ENCODE data around the gene TIMM50.

The TIMM50 gene

DNA sequence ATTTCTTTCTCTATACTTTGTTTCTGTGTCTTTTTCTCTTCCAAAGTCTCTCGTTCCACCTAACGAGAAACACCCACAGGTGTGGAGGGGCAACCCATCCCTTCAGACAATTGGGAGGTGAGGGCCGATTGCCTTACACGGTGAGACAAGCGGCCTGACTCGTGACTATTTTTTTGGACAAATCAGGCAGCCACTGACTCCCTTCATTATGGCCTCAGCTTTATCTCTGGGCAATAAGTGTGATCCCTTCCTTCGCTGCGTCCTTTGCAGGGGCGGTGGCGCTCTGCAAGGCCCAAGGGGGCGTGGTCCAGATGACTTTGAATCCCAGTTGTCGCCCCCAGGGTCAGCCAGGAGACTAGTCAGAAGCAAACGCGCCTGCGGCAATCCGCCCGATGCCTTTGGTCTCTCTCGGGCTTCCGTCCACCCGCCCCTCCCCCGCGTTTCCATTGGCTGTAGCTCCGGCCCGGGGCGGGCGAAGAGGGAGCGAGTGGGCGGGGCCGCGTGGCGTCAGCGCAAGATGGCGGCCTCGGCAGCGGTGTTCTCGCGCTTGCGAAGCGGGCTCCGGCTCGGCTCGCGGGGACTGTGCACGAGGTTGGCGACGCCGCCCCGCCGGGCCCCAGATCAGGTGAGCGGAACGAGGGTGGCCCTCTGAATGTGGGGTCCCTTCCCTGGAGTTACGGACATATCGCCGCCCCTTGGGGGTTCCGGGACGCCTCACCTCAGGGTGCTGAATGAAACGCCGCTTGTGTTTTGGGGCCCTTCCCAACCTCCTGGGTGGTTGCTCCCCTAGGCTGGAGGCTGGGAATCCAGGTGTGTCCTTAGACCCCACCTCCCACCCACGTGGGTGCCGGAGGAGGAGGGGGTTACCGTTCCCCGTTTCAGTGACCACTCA is at the start of gene TIMM50:
TSS of gene TIMM50 (plus strand) at position 502 of the 892 bp plus-strand sequence. CDS start at position 518, 16 bp downstream.
- H3K4me1 Mint-ChIP-seq, result peaks cover 19 to 37% of the 10 kb centered on the region in 2 donors
- ATAC-seq (replicated peaks), result peak; percentile 92 to 96
- H3K4me3 Mint-ChIP-seq, result peak within 1 kb of the TSS; percentile 84 to 88
- H3K27me3 Mint-ChIP-seq, result no peaks in the 10 kb centered on the region
- H3K9me3 Mint-ChIP-seq, result no peaks in the 10 kb centered on the region
- peaks cover 23 to 35% of the 10 kb centered on the region in 2 donors for H3K36me3 Mint-ChIP-seq
- DNase-seq, result peak; percentile 95
- peak within 1 kb of the TSS; percentile 97 for H3K27ac Mint-ChIP-seq

DNA sequence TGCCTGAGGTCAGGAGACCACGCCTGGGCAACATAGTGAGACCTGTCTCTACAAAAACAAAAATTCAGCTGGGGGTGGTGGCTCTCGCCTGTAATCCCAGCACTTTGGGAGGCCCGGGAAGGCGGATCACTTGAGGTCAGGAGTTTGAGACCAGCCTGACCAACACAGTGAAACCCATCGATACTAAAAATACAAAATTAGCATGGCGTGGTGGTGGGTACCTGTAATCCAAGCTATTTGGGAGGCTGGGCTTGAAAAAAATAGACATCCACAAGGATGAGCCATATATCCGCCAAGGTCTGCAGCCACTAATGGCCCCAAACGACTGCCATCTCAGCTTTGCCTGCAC is 48.0 kb upstream of the TIMM50 start:
- peaks cover 28 to 48% of the 10 kb centered on the region in 2 donors for H3K36me3 Mint-ChIP-seq
- peaks cover 33 to 55% of the 10 kb centered on the region in 2 donors for H3K4me1 Mint-ChIP-seq
- DNase-seq (no peak), ATAC-seq (replicated peaks) (no peak)
- peak overlapping the region; percentile 25 to 96 for H3K4me3 Mint-ChIP-seq
- no peaks in the 10 kb centered on the region for H3K9me3 Mint-ChIP-seq
- no peaks in the 10 kb centered on the region for H3K27me3 Mint-ChIP-seq
- H3K27ac Mint-ChIP-seq, result peak overlapping the region; percentile 89

DNA sequence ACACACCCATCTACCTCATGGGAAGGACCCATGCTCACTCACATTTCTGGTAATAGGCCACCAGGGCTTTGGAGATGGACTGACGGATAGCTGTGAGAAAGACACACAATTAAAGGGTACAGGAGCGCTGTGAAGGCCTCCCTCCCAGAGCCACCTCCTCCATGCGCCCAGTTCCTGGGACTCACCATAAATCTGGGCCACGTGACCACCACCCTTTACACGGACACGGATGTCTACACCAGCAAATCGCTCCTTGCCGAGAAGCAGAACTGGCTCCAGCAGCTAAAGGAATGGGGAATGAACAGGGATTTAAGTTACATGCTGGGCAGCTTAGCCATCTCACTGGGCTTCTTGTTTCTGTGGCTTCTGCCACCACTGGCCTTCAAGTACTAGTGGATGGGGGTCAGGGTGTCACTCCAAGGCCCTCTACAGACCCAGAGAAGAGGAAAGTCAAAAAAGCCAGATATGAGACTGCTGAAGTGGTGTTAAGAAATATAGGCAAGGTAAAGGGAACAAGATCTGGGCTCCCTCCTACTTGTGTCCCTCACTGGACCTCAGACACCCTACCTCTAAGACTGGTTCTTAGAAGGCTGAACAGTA is 47.1 kb upstream of the TIMM50 start:
- Mint-ChIP-seq H3K27ac (peak overlapping the region; percentile 100), H3K4me1 (peaks cover 33 to 56% of the 10 kb centered on the region in 2 donors), H3K36me3 (peaks cover 28 to 48% of the 10 kb centered on the region in 2 donors), H3K4me3 (peak overlapping the region; percentile 96 to 98), H3K27me3 (no peaks in the 10 kb centered on the region), H3K9me3 (no peaks in the 10 kb centered on the region)
- ATAC-seq (replicated peaks) (no peak), DNase-seq (no peak)

DNA sequence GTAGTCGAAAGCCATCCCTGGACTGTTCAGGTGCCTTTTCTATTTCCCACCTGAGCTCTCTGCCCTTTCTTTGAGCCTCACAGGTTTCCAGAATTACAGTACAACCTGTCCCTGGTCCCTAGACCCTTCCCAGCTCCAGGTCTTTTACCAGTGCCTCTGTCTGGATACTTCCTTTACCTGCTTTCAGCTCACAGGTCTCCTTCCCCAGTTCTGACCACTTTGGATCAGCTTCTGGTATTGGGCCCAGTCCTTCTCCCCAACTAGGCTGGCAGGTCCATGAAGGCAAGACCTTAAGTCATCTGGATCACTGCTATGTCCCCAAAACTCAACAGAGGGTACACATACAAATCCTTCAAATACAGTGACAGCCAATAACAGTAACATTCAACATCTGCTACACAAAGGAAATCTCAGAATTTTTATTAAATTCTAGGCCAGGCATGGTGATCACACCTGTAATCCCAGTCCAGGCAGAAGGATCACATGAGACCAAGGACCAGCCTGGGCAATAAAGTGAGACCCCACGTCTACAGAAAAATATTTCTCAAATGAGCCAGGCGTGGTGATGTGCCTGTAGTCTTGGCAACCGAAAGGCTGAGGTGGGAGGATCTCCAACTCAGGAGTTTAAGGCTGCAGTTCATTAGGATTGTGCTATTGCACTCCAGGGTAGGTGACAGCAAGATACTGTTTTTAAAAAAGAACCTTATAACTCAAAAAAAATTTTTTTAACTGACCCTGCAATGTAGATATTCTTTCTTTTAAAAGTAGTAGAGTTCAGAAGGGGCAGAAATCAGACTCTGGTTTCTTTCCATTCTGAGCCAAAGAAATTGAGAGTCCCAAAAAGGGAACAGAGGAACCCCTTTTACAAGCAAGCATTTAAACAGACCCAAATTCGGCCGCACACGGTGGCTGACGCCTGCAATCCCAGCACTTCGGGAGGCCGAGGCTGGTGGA is 46.2 kb upstream of the TIMM50 start:
- peaks cover 28 to 48% of the 10 kb centered on the region in 2 donors for H3K36me3 Mint-ChIP-seq
- peaks cover 33 to 56% of the 10 kb centered on the region in 2 donors for H3K4me1 Mint-ChIP-seq
- DNase-seq, result no peak
- no peaks in the 10 kb centered on the region for H3K9me3 Mint-ChIP-seq
- peak overlapping the region; percentile 96 to 98 for H3K4me3 Mint-ChIP-seq
- no peaks in the 10 kb centered on the region for H3K27me3 Mint-ChIP-seq
- peak overlapping the region; percentile 100 for H3K27ac Mint-ChIP-seq
- ATAC-seq (replicated peaks), result no peak

DNA sequence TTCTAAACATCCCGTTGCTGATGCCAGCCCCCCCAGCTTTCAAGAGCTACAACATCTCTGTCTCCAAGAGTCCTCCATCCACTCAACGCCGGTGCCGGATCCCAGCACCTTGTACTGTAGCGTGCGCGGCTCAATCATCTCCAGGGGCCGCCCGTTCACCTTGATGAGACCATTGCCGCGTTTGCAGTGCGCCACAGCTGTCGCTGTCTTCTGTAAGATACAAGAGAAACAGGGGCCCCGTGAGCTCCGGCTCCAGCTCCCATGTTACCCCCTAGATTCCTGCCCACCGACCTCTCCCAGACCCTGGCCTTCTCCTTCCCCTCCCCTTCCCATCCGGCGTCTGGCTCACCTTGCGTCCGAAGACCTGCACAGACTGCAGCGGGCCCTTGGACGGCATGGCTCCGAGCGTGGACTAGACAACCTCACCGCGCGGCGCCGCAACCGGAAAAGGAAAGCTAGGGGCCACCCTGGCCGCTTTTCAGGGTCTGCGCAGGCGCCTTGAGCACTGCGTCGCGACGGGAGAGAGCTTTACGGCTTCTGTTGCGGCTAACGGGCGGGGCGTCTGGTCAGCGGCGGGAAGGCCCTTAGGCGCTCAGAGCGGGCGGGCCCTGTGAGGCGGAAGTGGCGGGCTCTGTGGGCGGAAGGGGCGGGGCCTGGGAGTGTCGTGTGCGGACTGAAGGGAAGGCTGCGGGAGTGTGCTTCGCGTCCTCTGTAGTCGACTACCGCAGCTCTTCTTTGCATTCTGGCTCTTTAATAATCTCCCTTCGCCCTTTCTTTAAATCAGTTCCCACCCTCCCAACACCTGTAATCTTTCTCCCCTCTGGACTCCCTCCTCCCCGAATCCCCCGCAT is 44.9 kb upstream of the TIMM50 start, which contains the start of gene RPS16:
TSS of gene RPS16 (minus strand) at position 451 of the 851 bp plus-strand sequence. CDS start at position 397, 54 bp downstream.
- ATAC-seq (replicated peaks), result peak; percentile 90 to 95
- Mint-ChIP-seq H3K36me3 (peaks cover 28 to 45% of the 10 kb centered on the region in 2 donors), H3K27me3 (no peaks in the 10 kb centered on the region), H3K9me3 (no peaks in the 10 kb centered on the region), H3K4me1 (peaks cover 33 to 60% of the 10 kb centered on the region in 2 donors), H3K27ac (peak within 1 kb of the TSS; percentile 100), H3K4me3 (peak within 1 kb of the TSS; percentile 96 to 98)
- peak; percentile 98 for DNase-seq

DNA sequence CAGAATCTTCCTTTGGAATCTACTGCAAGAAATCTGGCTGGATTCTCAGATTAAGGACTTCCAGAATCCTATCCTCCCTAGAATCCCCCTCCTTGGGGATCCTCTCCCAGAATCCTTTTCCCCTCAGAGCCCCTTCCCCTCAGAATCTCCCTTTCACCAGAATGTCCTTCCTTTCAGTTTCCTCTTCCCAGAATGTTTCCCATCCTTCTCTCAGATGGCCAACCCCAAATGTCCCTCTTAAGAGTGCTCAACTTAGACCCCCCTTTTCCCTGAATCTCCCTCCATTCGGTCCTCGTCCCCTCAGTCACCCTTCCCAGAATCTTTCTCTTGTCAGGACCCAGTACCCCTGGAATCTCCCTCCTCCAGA is 44.3 kb upstream of the TIMM50 start:
- Mint-ChIP-seq H3K9me3 (no peaks in the 10 kb centered on the region), H3K4me1 (peaks cover 28 to 59% of the 10 kb centered on the region in 2 donors), H3K27ac (peak overlapping the region; percentile 100), H3K27me3 (no peaks in the 10 kb centered on the region), H3K4me3 (peak overlapping the region; percentile 96 to 98), H3K36me3 (peaks cover 28 to 38% of the 10 kb centered on the region in 2 donors)
- ATAC-seq (replicated peaks), result no peak
- DNase-seq, result no peak

DNA sequence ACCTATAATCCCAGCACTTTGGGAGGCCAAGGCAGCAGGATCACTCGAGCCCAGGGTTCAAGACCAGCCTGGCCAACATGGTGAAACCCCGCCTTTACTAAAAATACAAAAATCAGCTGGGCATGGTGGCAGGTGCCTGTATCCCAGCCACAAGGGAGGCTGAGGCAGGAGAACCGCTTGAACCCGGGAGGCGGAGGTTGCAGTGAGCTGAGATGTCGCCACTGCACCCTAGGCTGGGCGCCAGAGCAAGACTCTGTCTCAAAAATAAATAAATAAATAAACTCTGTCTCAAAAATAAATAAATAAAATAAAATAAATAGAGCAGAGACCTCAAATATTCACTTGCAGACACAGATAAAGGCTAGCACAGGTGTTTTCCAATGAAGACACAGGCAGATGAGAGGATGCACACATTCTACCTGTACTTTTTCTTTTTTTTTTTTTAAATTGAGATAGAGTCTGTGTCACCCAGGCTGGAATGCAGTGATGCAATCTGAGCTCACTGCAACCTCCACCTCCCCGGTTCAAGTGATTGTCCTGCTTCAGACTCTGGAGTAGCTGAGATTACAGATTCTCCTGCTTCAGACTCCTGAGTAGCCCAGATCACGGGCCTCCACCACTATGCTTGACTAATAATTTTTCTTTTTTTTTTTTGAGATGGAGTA is 42.2 kb upstream of the TIMM50 start:
- ATAC-seq (replicated peaks) (no peak), DNase-seq (no peak)
- H3K9me3 Mint-ChIP-seq, result no peaks in the 10 kb centered on the region
- peaks cover 19 to 28% of the 10 kb centered on the region in 2 donors for H3K36me3 Mint-ChIP-seq
- H3K4me1 Mint-ChIP-seq, result peaks cover 28 to 47% of the 10 kb centered on the region in 2 donors
- H3K27me3 Mint-ChIP-seq, result no peaks in the 10 kb centered on the region
- no peak overlapping the region for H3K4me3 Mint-ChIP-seq
- no peak overlapping the region for H3K27ac Mint-ChIP-seq

DNA sequence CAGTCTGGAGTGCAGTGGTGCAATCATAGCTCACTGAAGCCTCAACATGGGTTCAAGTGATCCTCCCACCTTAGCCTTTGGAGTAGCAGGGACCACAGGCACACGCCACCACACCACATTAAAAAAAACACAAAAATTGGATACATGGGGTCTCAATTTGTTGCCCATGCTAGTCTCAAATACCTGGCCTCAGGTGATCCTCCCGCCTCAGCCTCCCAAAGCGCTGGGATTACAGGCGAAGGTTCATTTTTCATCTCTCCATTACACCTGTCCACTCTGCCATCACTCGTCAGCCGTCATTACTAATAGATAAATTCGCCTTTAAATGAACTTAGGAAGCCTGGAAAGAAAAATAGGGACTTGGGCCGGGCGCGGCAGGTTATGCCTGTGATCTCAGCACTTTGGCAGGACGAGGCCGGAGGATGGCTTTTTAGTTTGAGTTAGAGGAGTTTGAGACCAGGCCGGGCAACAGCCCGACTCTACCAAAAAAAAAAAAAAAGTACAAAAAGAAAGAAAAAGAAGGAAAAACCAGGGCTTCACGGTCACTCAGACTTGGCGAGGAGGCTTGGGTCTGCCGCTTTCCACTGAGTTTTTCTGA is 35.9 kb upstream of the TIMM50 start:
- peaks cover 0 to 1% of the 10 kb centered on the region in 2 donors for H3K9me3 Mint-ChIP-seq
- DNase-seq (no peak), ATAC-seq (replicated peaks) (no peak)
- no peaks in the 10 kb centered on the region for H3K27me3 Mint-ChIP-seq
- H3K36me3 Mint-ChIP-seq, result peaks cover 28 to 46% of the 10 kb centered on the region in 2 donors
- peak overlapping the region; percentile 92 to 96 for H3K4me3 Mint-ChIP-seq
- peak overlapping the region; percentile 96 for H3K27ac Mint-ChIP-seq
- peaks cover 28 to 58% of the 10 kb centered on the region in 2 donors for H3K4me1 Mint-ChIP-seq

DNA sequence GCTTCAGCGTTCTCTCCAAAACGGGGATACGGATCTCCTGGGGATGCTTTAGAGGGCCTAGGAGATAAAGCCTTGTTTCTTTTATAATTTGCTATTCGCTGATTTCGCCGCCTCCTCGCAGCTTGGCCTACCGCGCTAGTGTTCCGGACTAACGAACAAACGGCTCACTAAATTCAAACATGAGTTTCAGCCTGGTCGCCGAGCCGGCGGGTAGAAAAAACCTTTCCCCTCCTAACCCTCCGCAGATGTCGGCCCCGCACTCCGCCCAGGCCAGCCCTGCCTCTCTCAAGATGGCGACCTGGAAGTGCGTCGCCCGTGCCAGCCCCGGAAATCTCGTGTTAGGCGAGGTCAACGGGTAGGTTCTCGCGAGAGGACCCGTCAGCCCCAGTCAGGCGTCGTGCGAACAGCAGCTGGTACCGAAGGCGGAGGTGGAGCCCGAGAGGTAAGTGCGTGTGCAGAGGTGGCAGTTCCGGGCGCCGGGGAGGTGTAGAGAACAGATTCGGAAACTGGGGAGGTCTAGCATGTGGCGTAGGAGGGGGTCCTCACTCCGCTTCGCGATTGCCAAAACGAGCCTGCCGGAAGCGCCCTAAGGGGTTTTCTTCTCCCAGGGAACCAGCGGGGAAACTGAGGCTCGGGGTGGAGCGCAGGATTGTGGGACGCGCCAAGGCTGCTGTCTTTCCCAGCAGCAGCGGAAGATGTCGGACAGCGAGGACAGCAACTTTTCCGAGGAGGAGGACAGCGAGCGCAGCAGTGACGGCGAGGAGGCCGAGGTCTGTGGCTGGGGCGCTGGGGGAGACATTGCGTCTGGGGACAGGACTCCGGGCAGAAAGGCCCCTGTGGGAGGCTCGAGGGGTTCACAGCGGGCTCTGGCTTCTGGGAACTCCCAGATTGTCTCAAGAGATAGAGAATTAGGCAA is 35.2 kb upstream of the TIMM50 start, which contains the start of gene SUPT5H:
TSS of gene SUPT5H (plus strand) at position 387 of the 916 bp plus-strand sequence. CDS start at position 696, 309 bp downstream.
- H3K36me3 Mint-ChIP-seq, result peaks cover 29 to 49% of the 10 kb centered on the region in 2 donors
- peak; percentile 97 for DNase-seq
- peak; percentile 90 for ATAC-seq (replicated peaks)
- peaks cover 0 to 1% of the 10 kb centered on the region in 2 donors for H3K9me3 Mint-ChIP-seq
- peak within 1 kb of the TSS; percentile 96 for H3K27ac Mint-ChIP-seq
- H3K27me3 Mint-ChIP-seq, result no peaks in the 10 kb centered on the region
- peak within 1 kb of the TSS; percentile 92 to 96 for H3K4me3 Mint-ChIP-seq
- peaks cover 34 to 64% of the 10 kb centered on the region in 2 donors for H3K4me1 Mint-ChIP-seq

DNA sequence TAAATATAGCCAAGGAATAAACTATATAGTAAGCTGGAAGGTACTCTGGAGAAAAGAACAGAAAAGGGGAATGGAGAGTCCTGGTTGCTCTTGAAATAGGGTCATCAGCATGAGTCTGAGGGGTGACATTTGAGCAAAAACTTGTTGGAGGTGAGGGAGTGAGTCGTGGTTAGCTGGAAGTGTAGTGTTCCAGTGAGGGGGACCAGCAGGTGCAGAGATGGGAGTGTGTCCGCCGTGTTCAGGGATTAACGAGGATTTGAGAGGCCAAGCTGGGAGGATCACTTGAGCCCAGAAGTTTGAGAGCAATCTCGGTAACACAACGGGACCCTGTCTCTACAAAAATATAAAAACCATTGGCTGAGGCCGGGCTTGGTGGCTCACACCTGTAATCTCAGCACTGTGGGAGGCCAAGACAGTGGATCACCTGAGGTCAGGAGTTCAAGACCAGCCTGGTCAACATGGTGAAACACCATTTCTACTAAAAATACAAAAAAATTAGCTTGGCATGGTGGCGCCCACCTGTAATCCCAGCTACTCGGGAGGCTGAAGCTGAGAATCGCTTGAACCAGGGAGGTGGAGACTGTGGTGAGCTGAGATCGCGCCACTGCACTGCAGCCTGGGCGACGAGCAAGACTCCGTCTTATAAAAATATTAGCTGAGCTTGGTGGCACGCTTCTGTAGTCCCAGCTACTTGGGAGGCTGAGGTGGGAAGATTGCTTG is 34.1 kb upstream of the TIMM50 start:
- H3K27me3 Mint-ChIP-seq, result no peaks in the 10 kb centered on the region
- no peak for ATAC-seq (replicated peaks)
- H3K4me3 Mint-ChIP-seq, result peak overlapping the region; percentile 92 to 96
- peak overlapping the region; percentile 96 for H3K27ac Mint-ChIP-seq
- peaks cover 38 to 61% of the 10 kb centered on the region in 2 donors for H3K4me1 Mint-ChIP-seq
- no peak for DNase-seq
- peaks cover 30 to 54% of the 10 kb centered on the region in 2 donors for H3K36me3 Mint-ChIP-seq
- H3K9me3 Mint-ChIP-seq, result peaks cover 0 to 1% of the 10 kb centered on the region in 2 donors

DNA sequence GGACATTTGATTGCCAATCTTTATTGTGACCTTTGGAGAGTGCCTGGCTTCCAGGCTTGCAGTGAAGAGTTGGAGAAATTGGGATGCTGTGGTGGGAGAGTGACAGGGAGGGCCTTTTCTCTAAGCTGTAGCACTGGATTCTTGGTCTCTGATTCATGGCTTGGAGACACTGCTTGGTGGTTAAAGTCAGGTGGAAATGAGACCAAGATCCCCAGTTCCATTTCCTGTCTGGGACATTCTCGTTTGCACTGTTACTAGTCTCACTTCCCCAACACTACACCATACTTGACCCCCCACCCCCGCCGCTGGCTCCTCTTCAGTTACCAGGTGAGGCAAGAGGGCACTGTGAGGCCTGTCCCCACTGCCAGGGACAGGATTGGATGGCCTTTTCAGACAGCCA is 32.4 kb upstream of the TIMM50 start:
- Mint-ChIP-seq H3K9me3 (peaks cover 1 to 5% of the 10 kb centered on the region in 2 donors), H3K27ac (peak overlapping the region; percentile 93), H3K4me3 (peak overlapping the region; percentile 92 to 96), H3K27me3 (no peaks in the 10 kb centered on the region), H3K36me3 (peaks cover 46 to 68% of the 10 kb centered on the region in 2 donors), H3K4me1 (peaks cover 49 to 77% of the 10 kb centered on the region in 2 donors)
- DNase-seq, result peak; percentile 59
- ATAC-seq (replicated peaks), result peak; percentile 66 to 67
